ENCODE results near the gene REEP6.
"Not testable (repeated sequence)": the region's sequence is repeated elsewhere in the genome, so short reads cannot be mapped to it uniquely, and the experiment has no call there.

The REEP6 gene

GRCh38 chr19:1526066-1526778 lies 35.2 kb downstream of the REEP6 start:
- no peak for DNase-seq

DNA sequence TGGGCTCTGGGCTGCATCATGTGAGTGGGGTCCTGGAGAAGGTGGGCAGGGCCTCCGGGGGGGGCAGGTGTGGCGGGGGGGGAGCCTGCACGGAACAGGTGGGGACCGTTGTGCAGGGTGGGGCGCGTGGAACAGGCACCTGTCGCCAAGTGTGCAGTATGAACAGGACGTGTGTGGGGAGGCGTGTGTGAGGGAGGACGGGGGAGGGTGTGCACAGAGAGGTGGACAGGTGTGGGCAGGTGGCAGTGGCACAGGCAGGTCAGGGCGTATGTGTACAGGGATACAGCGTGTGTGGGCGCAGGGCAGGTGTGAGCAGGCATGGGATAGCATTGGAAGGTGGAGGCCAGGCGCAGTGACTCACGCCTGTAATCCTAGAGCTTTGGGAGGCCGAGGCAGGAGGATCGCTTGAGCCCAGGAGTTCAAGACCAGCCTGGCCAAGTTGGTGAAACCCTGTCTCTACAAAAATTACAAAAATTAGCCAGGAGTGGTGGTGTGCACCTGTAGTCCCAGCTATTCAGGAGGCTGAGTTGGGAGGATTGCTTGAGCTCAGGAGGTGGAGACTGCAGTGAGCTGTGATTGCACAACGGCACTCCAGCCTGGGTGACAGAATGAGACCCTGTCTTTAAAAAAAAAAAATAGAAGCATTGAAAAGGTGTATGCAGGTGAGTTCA lies 36.1 kb downstream of the REEP6 start:
- DNase-seq = no peak

GRCh38 chr19:1527650-1528309 lies 36.8 kb downstream of the REEP6 start:
- no peak for DNase-seq

DNA sequence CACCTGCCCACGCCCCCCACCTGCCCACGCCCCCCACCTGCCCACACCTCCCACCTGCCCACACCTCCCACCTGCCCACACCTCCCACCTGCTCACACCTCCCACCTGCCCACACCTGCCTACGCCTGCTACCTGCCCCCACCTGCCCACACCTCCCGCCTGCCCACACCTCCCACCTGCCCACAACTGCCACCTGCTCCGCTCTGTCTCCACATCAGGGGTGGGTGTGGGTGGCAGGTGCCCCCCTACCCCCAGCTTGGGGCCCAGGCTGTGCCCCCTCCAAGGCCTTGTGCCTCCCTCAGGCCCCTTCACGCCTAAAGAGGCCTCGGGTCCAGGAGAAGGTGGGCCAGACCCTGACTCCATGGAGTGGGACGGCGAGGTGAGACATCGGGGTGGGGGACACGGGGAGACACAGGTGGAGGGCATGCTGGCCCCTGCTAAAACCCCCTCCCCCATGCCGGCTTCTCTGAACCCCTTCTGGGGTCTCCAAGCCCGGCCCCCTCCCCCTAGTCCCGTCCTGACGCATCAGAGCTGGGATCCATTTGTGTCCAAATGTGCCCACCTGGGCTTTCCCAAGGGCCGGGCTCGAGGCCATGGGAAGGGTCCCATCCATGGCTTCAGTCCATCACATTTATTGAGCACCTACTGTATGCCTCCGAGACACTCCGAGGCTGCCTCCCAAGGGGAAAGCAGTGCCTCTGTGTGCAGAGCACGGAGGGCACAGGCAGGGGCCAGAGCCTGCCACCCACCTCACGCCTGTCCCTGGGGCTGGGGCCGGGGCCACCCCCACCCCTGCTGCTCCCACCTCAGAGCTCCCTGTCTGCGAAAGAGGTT lies 37.8 kb downstream of the REEP6 start:
- DNase-seq = no peak

- no peak for DNase-seq
Observed at GRCh38 chr19:1529430-1529816, 38.4 kb downstream of the REEP6 start.

GRCh38 chr19:1530856-1531255 lies 39.9 kb downstream of the REEP6 start:
- not testable (repeated sequence) for DNase-seq

DNA sequence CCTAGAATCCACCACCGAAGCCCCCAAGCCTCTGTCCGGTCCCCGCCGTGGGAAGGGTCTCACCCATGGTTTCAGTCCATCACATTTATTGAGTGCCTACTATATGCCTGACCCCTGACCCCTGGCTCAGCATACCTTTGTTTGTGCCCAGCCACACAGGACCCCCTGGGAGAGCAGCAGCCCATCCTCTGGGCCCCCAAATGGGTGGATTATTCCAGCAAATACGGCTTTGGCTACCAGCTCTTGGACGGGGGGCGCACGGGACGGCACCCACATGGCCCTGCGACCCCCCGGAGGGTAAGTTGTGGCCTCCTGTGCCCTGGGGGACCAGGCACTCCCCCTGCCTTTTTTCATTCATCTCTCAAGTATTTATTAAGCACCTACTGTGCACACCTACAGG lies 40.6 kb downstream of the REEP6 start:
- no peak for DNase-seq

GRCh38 chr19:1532003-1532402 lies 41.0 kb downstream of the REEP6 start:
- no peak for DNase-seq

DNA sequence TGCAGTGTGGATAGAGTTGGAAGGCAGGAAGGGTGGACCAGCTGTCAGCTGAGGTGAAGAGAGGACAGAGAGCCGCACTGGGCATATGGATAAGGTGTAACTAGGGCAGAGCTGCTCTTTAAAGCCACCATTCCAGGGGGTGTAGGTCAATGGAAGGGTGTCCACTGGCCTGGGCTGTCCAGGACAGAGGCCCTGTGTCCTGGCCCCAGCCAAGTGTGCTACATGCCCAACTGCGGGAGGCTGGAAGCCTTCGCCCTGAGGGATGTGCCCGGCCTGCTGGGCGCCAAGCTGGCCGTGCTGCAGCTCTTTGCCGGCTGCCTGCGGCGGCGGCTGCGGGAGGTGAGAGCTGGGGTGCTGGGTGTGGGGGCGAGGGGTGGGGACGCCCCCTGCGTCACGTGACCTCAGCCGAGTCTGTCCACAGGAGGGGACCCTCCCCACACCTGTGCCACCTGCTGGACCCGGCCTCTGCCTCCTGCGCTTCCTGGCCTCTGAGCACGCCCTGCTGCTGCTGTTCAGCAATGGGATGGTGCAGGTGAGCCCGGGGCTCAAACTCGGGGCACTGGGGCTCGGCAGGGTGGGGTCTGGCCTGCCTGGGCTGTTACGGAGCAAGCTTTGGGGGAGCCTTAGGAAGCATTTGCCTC lies 42.6 kb downstream of the REEP6 start:
- no peak for DNase-seq

DNA sequence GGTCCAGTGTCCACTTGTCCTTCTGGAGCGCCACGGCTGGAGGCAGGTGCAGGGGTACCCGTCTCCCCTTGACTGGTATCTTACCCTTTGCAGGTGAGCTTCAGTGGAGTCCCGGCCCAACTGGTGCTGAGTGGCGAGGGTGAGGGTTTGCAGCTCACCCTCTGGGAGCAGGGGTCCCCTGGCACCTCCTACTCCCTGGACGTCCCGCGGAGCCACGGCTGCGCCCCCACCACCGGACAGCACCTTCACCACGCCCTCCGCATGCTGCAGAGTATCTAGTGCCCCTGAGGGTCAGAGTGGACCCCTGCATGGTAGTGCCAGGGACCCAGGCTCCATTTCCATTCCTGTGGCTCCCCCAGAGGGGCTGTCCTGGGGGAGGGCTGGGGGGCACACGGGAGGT lies 44.0 kb downstream of the REEP6 start:
- DNase-seq = no peak

GRCh38 chr19:1535699-1536098 lies 44.7 kb downstream of the REEP6 start:
- DNase-seq = not testable (repeated sequence)

- DNase-seq = no peak
Observed at GRCh38 chr19:1538978-1539377, 48.0 kb downstream of the REEP6 start.

DNA sequence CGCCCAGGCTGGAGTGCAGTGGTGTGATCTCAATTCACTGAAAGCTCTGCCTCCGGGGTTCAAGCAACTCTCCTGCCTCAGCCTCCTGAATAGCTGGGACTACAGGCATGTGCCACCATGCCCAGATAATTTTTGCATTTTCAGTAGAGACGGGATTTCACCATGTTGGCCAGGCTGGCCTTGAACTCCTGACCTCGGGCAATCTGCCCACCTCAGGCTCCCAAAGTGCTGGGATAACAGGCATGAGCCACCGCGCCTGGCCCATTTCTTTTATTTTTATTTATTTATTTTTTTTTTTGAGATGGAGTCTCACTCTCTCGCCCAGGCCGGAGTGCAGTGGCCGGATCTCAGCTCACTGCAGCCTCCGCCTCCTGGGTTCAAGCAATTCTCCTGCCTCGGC lies 48.8 kb downstream of the REEP6 start:
- not testable (repeated sequence) for DNase-seq

- no peak for DNase-seq
Observed at GRCh38 chr19:1540365-1540925, 49.5 kb downstream of the REEP6 start.
